HG03159 (cell line): ENCODE measurements around the gene PGAP2.
A peak's percentile ranks its signal among the peaks of the same experiment; 100 is the strongest.
"Not testable (repeated sequence)": the region's sequence is repeated elsewhere in the genome, so short reads cannot be mapped to it uniquely, and the experiment has no call there.

Experiments used
- ATAC-seq: cut with Tn5 transposase; IDR thresholded peaks from one replicate; pipeline ENCODE4 v1.9.1; 2021; ENCODE audit warnings: mild to moderate bottlenecking, moderate library complexity; ENCODE audit not compliant: unreplicated experiment

PGAP2 gene

DNA sequence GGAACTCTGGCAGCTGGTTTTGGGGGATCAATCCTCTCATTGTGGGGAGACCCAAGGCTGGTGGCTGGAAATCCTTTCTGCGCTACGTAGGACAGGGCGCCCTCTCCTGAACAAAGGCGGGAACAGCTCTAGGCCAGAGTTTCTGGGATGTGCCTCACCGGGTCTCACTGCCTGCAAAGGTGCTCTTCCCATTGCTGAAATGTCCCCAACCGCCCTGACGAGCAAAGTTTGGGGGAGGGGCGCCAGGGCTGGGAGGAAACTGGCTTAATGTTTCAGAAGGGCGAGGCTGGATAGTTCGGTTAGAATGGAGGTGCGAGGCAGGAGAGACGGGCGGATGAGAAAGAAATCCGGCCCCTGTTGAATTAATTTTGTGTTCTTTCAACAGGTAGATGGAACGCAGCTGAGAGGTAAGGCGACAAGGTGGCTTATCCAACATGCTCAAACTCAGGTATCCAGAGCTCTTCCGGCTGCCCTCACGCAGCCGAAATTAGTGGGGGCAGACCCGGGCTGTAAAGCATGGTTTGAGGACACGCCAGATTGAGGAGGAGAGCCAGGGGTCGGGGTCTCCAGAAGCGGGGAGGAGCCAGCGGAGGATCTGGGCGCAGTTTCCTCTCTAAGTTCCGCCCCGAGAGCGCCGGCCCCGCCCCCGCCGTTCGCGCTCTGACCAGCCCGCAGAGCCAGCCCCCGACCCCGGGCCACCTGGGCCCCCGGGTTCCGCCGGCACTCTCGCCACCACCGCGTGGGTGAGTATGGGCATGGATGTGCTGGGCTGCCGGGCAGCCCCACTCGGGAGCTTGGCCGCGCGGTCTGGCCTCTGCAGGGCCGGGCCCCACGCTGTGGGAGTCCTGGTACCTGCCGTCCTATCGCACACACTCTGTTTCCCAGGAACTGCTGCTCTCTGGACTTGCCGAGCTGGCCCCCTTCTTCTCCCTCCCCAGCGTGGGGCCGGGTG is at the start of gene PGAP2:
PGAP2 (plus strand) TSS at position 652 of the 952 bp plus-strand sequence. CDS start 2,700 bp downstream, outside the sequence.
- peak; percentile 62 for ATAC-seq

DNA sequence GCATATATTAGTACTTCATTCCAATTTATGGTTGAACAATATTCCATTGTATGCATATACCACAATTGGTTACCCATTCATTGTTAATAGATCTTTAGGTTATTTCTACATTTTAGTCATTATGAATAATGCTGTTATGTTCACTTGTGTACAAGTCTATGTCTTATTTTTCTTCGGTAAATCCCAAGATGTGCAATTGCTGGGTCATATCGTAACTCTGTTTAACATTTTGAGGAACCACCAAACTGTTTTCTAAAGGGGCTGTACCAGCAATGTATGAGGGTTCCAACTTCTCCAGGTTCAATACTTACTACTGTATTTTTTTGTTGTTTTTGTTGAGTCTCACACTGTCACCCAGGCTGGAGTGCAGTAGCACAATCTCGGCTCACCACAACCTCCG is 44.1 kb upstream of the PGAP2 start:
- no peak for ATAC-seq

DNA sequence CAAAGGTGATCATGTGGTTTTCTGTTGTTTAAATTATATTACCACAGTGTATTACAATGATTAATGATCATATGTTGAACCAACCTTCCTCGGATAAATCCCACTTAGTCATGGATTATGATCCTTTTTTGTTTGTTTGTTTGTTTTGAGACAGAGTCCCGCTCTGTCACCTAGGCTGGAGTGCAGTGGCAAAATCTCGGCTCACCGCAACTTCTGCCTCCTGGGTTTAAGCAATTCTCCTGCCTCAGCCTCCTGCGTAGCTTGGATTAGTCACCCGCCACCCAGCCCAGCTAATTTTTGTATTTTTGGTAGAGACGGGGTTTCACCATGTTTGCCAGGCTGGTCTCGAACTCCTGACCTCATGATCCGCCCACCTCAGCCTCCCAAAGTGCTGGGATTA is 41.5 kb upstream of the PGAP2 start:
- ATAC-seq: not testable (repeated sequence)

DNA sequence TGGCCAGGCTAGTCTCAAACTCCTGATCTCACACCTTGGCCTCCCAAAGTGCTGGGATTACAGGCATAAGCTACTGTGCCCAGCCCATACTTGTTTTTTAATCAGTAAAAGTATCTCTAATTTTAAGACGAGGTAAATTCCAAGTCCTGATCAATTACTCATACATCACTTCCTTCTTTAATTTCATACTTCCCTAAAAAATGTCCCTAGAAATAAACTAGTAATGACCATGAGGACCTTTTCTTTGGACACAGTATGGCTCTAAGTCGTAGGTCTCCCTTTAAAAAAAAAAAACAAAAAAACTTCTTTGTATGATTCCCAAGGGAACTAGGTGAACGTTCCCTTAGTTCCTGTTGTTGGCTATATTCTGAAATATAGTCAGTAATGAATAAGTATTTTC is 40.8 kb upstream of the PGAP2 start:
- ATAC-seq: no peak

DNA sequence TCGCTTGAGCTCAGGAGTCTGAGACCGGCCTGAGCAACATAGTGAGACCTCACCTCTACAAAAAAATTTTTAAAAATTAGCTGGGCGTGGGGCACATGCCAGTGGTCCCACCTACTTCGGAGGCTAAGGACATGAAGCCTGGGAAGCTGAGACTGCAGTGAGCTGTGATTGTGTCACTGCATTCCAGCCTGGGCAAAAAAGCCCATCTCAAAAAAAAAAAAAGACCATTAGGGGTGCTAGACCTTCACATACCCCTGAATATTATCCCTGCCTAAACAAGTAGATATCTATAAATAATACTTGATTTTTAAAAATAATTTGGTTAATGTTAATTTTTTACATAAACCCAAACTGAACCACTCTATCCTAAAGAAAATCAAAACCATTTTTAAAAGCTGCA is 35.2 kb upstream of the PGAP2 start:
- ATAC-seq: no peak

DNA sequence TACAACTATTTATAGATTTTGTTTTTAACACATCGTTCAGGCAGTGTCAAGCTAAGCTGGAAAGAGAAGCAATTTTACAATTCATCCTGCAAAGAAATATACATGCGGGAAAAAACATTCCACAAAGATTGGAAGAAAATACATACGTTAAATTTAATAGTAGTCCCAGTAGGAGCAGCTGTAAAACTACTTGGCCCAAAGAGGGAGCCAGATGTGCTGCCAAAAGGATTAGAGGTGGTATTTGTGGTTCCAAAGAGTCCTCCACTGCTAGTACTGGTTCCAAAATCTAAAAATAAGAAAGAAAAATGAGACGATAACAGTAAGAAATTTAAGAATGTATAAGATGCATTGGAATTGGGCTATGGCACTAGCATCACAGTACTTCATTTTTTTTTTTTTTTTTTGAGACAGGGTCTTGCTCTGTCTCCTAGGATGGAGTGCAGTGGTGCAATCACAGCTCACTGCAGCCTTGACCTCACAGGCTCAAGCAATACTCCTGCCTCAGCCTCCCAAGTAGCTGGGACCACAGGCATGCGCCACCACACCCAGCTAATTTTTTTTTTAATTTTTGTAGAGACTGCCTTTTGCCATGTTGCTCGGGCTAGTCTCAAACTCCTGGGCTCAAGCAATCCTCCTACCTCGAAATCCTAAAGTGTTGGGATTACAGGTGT is 32.5 kb upstream of the PGAP2 start:
- ATAC-seq: no peak

DNA sequence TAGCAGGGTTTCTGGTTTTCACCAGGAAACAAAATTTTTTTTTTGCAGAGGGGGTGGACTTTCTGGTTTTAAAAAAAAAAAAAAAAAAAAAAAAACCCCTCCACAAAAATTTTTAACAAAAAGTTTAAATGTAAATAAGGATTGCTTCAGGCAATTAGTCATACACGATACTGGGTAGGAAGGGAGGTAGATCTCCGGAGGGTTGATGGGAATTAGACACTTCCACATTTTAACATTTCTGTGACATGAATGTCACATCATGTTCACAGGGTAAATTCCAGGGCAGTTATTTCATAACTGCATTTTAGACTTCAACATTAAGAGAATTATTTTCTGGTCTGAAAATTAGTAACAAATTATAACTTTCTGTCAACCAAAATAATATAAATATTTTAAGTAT is 26.9 kb upstream of the PGAP2 start:
- no peak for ATAC-seq

DNA sequence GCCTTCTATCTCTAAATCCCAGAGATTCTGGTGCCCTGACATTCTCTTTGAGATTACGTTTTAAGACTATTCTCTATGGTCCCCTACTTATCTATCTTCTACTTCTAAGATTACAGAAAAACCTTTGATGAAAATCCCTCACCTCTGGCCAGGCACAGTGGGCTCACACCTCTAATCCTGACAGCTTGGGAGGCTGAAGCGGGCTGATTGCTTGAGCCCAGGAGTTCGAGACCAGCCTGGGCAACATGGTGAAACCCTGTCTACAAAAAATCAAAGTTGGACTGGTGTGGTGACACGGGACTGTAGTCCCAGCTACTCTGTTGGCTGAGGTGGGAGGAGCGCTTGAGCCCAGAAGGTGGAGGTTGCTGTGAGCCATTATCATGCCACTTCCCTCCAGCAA is 25.4 kb upstream of the PGAP2 start:
- no peak for ATAC-seq

DNA sequence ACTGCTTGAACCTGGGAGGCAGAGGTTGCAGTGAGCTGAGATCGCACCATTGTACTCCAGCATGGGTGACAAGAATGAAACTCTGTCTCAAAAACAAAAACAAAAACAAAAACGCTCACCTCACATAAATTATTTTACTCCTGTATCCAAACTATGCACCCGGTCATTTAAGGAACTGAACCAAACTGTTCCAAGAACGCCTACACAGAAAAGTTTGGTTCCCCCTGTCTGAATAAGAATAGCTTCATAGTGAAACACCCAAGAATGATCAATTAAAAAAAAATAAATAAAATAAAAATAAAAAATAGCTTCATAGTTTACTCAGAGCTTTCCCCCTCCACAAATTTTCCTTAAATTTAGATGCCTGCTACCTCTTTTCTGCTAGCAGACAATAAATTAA is 24.7 kb upstream of the PGAP2 start:
- ATAC-seq: no peak

DNA sequence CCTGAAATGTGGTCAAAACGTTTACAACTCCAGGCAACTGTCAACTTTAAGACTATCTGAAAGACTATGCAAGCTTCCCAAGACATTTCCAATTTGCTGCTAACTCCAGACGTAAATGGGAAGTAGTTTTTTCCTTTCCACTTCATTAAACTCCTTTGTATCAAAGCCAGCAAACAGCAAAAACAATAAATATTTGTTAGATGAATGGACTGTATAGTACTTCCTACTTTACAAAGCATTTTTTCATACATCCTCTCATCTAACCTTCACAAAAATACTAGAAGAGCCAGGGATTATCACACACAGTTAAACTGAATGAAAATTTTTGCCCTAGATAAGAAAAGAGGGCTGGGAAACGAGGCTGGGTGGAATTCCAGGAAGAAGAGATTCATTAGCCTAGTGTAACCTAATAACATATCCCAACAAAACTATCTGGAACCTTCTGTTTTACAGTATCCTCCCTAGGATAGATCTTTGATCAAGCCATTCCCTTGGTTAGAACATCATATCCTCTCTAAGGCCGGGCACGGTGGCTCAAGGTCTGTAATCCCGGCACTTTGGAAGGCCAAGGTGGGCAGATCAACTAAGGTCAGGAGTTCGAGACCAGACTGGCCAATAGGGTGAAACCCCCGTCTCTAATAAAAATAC is 21.5 kb upstream of the PGAP2 start:
- ATAC-seq: no peak

DNA sequence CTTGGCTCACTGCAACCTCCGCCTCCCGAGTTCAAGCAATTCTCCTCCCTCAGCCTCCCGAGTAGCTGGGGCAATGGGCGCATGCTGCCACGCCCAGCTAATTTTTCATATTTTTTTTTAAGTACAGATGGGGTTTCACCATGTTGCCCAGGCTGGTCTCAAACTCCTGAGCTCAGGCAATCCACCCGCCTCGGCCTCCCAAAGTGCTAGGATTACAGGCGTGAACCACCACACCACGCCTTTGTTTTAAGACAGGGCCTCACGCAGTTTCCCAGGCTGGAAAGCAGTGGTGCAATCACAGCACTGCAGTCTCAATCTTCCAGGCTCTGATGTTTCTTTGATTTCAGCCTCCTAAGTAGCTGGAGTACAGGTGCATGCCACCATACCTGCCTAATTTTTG is 14.0 kb upstream of the PGAP2 start:
- ATAC-seq: not testable (repeated sequence)

DNA sequence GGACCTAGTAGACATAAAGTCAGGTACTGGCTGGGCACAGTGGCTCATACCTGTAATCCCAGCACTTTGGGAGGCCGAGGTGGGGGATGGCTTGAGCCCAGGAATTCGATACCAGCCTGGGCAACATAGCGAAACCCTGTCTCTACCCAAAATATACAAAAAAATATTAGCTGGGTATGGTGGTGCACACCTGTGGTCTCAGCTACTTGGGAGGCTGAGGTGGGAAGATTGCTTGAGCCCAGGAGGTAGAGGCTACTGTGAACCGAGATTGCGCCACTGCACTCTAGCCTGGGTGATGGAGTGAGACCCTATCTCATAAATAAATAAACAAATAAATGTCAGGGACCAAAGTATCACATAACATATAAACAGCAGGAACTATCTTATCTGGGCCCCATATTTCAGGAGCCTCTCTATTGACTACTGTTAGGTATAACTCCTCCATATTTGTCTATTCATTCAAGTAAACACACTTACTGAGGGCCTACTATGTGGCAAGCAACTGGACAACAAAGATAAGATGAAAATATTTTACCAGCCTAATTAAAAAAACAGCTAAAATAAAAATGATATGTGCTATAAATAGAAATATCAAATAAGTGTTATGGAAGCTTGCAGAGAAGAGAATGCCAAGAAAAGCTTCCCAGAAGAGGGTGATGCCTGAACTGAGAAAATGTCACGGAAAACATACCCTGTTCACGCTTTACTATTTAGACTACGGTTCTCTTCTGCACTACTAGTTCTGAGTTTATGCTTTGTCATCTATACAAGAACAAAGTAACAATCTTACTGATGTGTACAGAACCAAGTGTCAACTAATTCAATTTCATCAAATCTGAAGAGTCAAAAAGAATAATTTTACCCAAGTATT is 13.0 kb upstream of the PGAP2 start:
- ATAC-seq: no peak

DNA sequence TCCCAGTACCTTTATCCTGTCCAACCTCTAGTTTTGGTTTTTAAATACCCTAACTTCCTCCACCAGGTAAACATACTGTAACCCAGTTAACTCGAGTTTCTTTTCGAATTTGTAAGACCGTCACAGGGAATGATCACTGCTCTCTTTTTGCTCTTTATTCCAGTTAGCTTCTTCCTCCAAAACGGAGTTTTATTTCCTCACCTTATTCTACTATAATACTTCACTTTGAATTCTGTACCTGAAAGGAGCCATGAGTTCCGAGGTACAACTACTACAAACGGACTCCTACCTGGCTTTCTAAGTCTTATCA is 12.4 kb upstream of the PGAP2 start:
- ATAC-seq: no peak

DNA sequence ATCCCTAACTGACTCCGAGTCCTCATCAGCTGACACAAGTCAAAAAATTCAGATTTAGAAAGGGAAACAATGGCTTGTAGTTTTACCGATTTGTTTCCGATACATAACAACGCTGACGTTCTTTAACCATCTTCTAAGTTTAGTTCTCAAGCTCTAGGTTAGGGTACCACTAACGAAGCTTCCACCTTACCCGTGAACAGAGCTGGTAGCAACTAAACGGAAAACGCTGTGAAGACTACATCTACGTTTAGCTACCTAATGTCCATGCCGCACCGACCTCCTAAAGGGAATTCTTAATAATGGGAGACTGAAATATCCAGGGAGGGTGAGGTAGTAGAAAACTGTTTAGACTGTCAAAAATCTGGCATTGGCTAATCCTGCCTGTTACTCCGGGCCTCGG is 12.0 kb upstream of the PGAP2 start:
- ATAC-seq: no peak

DNA sequence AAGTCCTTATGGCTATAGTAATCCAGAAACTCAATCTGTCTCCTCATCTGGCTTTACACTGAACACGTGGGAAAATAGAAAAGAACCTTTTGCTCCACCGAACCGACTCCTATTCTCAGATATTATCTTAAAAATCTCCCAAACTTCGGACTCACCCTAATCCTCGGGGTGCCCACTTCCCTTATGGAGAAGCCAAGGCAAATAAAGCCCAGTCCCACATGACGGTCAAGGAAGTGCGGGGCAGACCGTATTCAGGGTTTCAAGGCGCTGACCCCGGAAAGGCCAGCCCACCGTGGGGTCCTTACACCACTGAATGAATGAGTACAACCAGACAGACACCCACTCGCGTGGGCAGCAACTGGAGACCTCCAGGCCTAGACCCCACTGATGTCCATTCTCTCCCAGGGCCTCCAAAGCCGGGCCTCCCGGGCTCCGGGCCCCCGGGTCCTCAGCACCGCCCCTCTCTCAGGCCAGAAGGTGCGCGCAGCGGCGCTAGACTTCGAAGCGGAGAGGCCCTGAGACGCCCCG is 11.5 kb upstream of the PGAP2 start:
- ATAC-seq: peak; percentile 36

DNA sequence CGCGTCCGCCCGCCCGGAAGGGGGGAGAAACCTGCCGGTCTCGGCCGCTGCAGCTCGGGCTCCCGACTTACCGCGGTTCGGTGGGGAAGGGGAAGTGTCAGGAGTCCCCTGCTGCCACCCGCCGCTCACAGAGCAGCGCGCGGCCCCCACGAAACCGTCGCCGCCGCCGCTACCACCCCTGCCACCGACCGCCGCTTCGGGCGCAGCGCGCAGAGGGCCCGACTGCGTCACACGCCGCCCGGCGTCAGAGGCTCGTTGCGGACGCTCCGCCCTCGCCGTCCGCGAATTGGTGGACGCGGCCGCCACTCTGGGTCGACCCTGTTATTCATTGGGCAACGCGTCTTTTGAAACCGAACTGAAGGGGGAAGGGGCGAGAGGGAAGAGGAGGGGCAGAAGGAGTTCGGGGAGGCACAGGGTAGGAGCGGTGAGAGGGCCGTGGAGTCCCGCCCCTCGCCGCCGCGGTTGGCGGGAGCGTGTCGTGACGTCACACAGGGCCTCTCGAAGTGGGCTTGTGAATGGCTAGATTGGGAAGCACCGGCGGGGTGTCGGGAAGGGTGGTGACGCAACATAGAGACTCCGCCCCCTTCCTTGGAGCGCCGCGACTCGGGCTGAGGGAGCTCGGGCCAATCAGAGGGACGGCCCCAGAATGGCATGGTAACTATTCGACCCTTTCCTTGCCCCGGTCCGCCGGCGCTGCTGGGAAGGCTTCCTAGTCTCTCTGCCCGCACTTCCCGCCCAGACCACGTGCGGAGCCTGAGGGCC is 10.8 kb upstream of the PGAP2 start, which contains the start of gene NUP98:
NUP98 (minus strand) TSS at position 226 of the 762 bp plus-strand sequence. CDS start 15,437 bp downstream, outside the sequence.
- ATAC-seq: peak; percentile 94

DNA sequence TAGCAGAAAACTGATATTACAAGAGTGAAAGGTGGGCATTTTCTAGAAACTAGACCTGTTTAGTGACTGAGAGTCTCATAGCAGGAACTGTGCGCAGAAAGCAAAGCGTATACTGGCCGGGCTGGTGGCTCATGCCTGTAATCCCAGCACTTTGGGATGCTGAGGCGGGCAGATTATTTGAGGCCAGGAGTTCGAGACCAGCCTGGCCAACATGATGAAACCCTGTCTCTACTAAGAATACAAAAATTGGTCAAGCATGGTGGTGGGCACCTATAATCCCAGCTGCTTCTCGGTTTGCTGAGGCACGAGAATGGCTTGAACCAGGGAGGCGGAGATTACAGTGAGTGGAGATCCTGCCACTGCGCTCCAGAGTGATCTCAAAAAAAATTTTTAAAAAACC is 9.2 kb upstream of the PGAP2 start:
- no peak for ATAC-seq

DNA sequence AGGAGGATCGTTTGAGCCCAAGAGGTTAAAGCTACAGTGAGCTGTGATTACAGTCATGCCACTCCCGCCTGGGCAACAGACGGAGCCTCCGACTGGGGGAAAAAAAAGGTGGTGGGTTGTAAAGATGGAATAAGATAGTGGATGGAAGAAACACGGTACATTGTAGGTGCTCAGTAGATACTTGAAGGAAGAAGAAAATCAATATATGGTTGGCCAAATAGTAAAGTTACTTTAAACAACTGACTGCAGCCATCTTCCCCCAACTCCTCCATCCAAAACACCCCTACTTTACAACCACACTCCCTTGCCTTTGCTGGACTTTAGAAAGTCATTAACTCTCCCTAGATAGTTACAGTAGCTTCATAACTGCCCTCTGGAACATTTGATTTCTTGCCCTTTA is 8.5 kb upstream of the PGAP2 start:
- no peak for ATAC-seq

DNA sequence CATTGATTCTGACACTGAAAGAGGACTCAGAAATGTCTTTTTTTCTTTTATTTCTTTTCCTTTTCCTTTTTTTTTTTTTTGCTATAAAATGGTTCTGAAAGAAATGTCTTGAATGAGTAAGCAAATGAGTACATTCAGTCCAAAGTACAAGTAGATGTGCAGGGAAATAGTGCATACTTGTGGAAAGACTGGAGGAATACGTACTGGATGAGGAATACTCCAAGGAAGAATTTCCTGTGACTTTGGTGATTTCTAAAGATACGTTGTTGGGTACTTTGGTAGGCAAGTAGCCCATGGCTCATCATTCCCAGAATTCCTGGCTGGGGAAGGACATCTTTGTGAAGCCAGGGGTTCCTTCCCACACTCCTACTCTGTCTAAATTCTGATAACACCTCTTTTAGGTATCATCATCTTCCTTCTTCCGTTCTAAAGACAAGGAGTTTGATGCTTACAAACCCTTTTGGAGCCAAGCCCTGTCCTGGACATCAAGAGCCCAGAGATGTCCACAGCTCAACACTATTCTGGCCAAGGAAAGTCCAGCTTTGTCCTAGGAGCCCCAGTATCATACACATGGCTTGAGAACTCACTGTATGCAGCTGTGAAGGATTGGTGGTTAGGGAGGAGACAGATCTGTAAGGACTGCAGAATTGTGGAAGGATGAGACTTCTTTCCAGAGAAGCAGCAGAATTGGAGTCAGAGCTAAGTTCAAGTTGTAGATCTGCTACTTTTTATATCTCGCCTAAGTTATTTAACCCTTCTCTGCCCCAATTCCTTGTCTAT is 6.2 kb upstream of the PGAP2 start:
- no peak for ATAC-seq
